ENCODE data around the gene LCP1. TPM values are rescaled to one million over a fixed set of nuclear protein-coding genes. Genes with fewer than 3 reads are reported as not detected.

Gene LCP1
- total RNA-seq, 4 donors from 2014 or later, result 3.7 to 12.5 (median 10.1) TPM

DNA sequence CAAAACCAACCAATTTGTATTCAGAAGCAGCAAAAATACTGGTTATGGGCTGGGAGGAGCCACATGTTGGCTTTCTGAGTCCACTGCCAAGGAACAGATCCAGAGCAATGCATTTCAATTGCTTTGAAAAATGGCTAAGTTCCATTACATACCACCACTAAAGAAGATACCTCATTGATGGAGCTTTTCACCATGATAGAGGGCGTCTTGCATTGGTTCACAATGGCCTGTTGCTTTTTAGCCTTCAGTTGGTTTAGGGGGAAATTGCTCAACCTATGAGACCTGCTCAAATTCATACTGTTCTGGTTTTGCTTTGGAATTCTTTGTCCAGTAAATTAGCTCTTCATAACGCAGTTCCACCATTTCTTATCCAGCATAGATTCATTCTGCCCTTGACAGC lies 55.9 kb downstream of the LCP1 start:
- in situ Hi-C loops (cut with MboI; ENCODE audit: low sequenced_read_pairs in 4 of 4) (loop anchor here in 1 of 4 donors (25.0 kb wide), 1 partner anchor 314 kb away; no protein-coding TSS in a partner anchor), intact Hi-C loops (cut with DNase I; ENCODE audit: low total_unique reads) (loop anchor here (2.0 kb wide), 1 partner anchor 319 kb away; no protein-coding TSS in a partner anchor)
- Histone ChIP-seq H3K4me3 (no peak overlapping the region), H3K27me3 (no peaks in the 10 kb centered on the region), H3K27ac (no peak overlapping the region), H3K4me1 (no peaks in the 10 kb centered on the region), H3K36me3 (no peaks in the 10 kb centered on the region), H3K9me3 (no peaks in the 10 kb centered on the region)
- ATAC-seq (no peak), DNase-seq (no peak)
- TF ChIP-seq, protein P1, sequence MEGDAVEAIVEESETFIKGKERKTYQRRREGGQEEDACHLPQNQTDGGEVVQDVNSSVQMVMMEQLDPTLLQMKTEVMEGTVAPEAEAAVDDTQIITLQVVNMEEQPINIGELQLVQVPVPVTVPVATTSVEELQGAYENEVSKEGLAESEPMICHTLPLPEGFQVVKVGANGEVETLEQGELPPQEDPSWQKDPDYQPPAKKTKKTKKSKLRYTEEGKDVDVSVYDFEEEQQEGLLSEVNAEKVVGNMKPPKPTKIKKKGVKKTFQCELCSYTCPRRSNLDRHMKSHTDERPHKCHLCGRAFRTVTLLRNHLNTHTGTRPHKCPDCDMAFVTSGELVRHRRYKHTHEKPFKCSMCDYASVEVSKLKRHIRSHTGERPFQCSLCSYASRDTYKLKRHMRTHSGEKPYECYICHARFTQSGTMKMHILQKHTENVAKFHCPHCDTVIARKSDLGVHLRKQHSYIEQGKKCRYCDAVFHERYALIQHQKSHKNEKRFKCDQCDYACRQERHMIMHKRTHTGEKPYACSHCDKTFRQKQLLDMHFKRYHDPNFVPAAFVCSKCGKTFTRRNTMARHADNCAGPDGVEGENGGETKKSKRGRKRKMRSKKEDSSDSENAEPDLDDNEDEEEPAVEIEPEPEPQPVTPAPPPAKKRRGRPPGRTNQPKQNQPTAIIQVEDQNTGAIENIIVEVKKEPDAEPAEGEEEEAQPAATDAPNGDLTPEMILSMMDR (IDR thresholded peaks at IDR 0.05 in 4 of 5, conservative IDR thresholded peaks at IDR 0.05 in 1 of 5), result no peak
- no peak for TF ChIP-seq POLR2A (IDR thresholded peaks at IDR 0.05)

GRCh38 chr13:46124967-46125933 lies 56.7 kb downstream of the LCP1 start:
- Histone ChIP-seq H3K27ac (no peak overlapping the region), H3K9me3 (no peaks in the 10 kb centered on the region), H3K4me3 (no peak overlapping the region), H3K27me3 (no peaks in the 10 kb centered on the region), H3K4me1 (no peaks in the 10 kb centered on the region), H3K36me3 (no peaks in the 10 kb centered on the region)
- TF ChIP-seq, protein P1 (IDR thresholded peaks at IDR 0.05 in 4 of 5, conservative IDR thresholded peaks at IDR 0.05 in 1 of 5), result no peak
- no peak for TF ChIP-seq POLR2A (IDR thresholded peaks at IDR 0.05)
- intact Hi-C loops (cut with DNase I; ENCODE audit: low total_unique reads), result no loop called here
- in situ Hi-C loops (cut with MboI; ENCODE audit: low sequenced_read_pairs in 4 of 4), result loop anchor here in 1 of 4 donors (25.0 kb wide), 1 partner anchor 313 kb away; no protein-coding TSS in a partner anchor
- ATAC-seq (no peak), DNase-seq (no peak)

DNA sequence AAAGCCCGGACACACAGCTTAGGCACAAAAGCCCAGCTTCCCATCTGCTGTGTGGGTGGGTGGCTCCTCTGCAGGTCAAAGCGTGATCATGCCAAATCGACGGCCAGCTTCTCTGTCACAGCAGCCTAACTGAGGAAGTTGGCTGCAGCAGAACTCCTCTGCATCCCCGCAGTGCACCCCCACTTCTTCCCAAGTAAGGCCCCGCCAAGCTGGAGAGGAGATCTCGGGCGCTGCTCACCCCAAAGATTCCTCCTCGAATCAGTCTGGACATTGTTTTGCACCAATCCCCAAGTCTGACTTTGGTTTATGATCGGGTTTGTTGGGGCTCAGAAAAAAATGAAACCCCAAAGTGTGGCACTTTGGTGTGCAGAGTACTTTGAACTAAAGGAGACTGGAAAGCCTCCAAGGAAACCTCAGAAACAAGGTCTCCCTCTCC lies 57.4 kb downstream of the LCP1 start:
- intact Hi-C loops (cut with DNase I; ENCODE audit: low total_unique reads) (no loop called here), in situ Hi-C loops (cut with MboI; ENCODE audit: low sequenced_read_pairs in 4 of 4) (no loop called here)
- no peak overlapping the region for H3K4me3 ChIP-seq
- H3K27me3 ChIP-seq, result no peaks in the 10 kb centered on the region
- no peaks in the 10 kb centered on the region for H3K9me3 ChIP-seq
- DNase-seq (no peak), ATAC-seq (no peak)
- no peak for TF ChIP-seq POLR2A (IDR thresholded peaks at IDR 0.05)
- H3K36me3 ChIP-seq, result no peaks in the 10 kb centered on the region
- H3K4me1 ChIP-seq, result no peaks in the 10 kb centered on the region
- no peak overlapping the region for H3K27ac ChIP-seq

DNA sequence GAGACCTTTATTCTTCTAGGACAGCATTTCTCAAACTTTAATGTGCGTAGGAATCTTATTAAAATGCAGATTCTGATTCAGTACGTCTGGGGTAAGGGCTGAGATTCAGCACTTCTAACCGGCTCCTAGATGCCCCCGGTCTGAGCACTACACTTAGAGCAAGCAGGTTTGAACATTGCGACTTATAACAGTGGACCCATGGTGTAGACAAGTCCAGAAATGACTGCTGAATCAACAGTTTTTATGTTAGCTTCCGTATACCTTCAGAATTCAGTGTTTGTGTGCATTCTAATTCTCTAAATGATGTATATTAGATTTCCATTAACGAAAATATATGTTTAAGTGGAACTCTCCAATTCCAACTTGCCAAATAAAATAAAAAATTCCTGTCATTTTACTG lies 59.7 kb downstream of the LCP1 start:
- no peaks in the 10 kb centered on the region for H3K4me1 ChIP-seq
- TF ChIP-seq, protein P1 (IDR thresholded peaks at IDR 0.05 in 4 of 5, conservative IDR thresholded peaks at IDR 0.05 in 1 of 5), result no peak
- no peak for TF ChIP-seq POLR2A (IDR thresholded peaks at IDR 0.05)
- DNase-seq (no peak), ATAC-seq (no peak)
- intact Hi-C loops (cut with DNase I; ENCODE audit: low total_unique reads) (no loop called here), in situ Hi-C loops (cut with MboI; ENCODE audit: low sequenced_read_pairs in 4 of 4) (no loop called here)
- no peak overlapping the region for H3K4me3 ChIP-seq
- H3K36me3 ChIP-seq, result no peaks in the 10 kb centered on the region
- no peaks in the 10 kb centered on the region for H3K9me3 ChIP-seq
- H3K27ac ChIP-seq, result no peak overlapping the region
- H3K27me3 ChIP-seq, result no peaks in the 10 kb centered on the region

DNA sequence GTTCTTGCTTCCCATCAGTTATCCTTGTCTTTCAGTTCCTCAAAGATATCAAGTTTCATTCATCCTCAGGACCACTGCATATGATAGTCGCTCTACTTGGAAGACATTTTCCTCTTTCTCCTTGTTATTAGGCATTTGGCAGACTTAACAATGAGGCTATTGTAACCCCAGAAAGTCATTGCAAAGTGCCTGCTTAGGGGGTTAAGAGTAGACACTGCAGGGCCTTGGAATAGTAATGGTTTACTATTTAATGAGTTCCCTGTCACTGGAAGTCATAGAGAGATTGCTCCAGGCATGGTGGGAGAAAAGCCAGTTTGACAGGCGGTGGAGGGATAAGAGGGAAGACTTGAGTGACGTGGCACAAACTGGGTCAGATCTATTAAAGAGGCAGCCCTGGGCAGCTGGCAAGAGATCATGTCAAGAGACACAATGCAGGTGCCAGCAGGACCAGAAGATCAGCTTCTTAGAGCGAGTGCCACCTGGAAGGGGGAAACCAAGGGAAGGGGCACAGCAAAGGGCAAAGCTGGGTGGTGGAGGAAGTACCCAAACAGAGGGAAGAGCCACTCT lies 60.3 kb downstream of the LCP1 start:
- in situ Hi-C loops (cut with MboI; ENCODE audit: low sequenced_read_pairs in 4 of 4) (no loop called here), intact Hi-C loops (cut with DNase I; ENCODE audit: low total_unique reads) (no loop called here)
- H3K36me3 ChIP-seq, result no peaks in the 10 kb centered on the region
- ATAC-seq, result no peak
- no peaks in the 10 kb centered on the region for H3K27me3 ChIP-seq
- H3K4me1 ChIP-seq, result no peaks in the 10 kb centered on the region
- H3K9me3 ChIP-seq, result no peaks in the 10 kb centered on the region
- DNase-seq, result no peak
- TF ChIP-seq POLR2A (IDR thresholded peaks at IDR 0.05), result no peak
- TF ChIP-seq, protein P1 (IDR thresholded peaks at IDR 0.05 in 4 of 5, conservative IDR thresholded peaks at IDR 0.05 in 1 of 5), result no peak
- no peak overlapping the region for H3K4me3 ChIP-seq
- no peak overlapping the region for H3K27ac ChIP-seq
